Activated B cell treated with CpG ODN at 0.5 μM for 24 hours (primary cell): ENCODE measurements around the gene BMP6. TPM values are rescaled to one million over a fixed set of nuclear protein-coding genes. Genes with fewer than 3 reads are reported as not detected.

ENCODE experiments used
- ATAC-seq: fragments of 200-7000 bp; cut with Tn5 transposase; one replicate; pipeline ENCODE4 v1.10.0; 2021; ENCODE audit warnings: low read depth, mild to moderate bottlenecking, moderate library complexity
- CTCF ChIA-PET: fragments of 350-600 bp; sonication (Branson Sonifier 250); formaldehyde crosslinking; loops from one replicate; lab custom pipeline; 2021; ENCODE audit warnings: antibody characterized with exemption; lab: Charles Lee
- POLR2A ChIA-PET: fragments of 350-600 bp; sonication (Branson Sonifier 250); formaldehyde crosslinking; loops from one replicate; lab custom pipeline; 2021; ENCODE audit warnings: antibody characterized with exemption; lab: Charles Lee
- DNase-seq: peaks from one replicate; pipeline ENCODE4 v3.0.0; 2022
- H3K27ac Mint-ChIP-seq: one replicate; pipeline ENCODE4 v1.8.0; 2020; ENCODE audit warnings: mixed read lengths
- H3K27me3 Mint-ChIP-seq: one replicate; pipeline ENCODE4 v1.8.0; 2021; ENCODE audit warnings: mixed read lengths
- H3K36me3 Mint-ChIP-seq: one replicate; pipeline ENCODE4 v1.8.0; 2021; ENCODE audit warnings: low read depth, mixed read lengths
- H3K4me1 Mint-ChIP-seq: one replicate; pipeline ENCODE4 v1.8.0; 2021; ENCODE audit warnings: mixed read lengths
- H3K4me3 Mint-ChIP-seq: one replicate; pipeline ENCODE4 v1.8.0; 2020; ENCODE audit warnings: mild to moderate bottlenecking, mixed read lengths
- H3K9me3 Mint-ChIP-seq: one replicate; pipeline ENCODE4 v1.8.0; 2020; ENCODE audit warnings: mixed read lengths
- CTCF ChIP-seq: fragments of 200-600 bp; IDR thresholded peaks from one replicate; pipeline ENCODE4 v1.8.0; 2022; ENCODE audit warnings: antibody characterized with exemption, mild to moderate bottlenecking
- intact Hi-C: fragments of 100-400 bp; cut with micrococcal nuclease; formaldehyde crosslinking; loops from one replicate; pipeline ENCODE4 v1.15.1; 2024
- total RNA-seq: library from RNA; stranded (reverse); gene quantifications from 2 replicates; pipeline ENCODE4 v1.2.3, GENCODE V29; 2022

BMP6 gene
- total RNA-seq, 1 donor from 2014 or later, result 0.75 TPM

GRCh38 chr6:7818257-7819214 is 92.6 kb downstream of the BMP6 start:
- POLR2A ChIA-PET, result no interaction called here
- Mint-ChIP-seq H3K4me3 (no peak overlapping the region), H3K27me3 (peaks cover 14% of the 10 kb centered on the region), H3K4me1 (no peaks in the 10 kb centered on the region), H3K9me3 (no peaks in the 10 kb centered on the region), H3K36me3 (no peaks in the 10 kb centered on the region), H3K27ac (no peak overlapping the region)
- CTCF ChIA-PET, result no interaction called here
- DNase-seq, result no peak
- ATAC-seq, result no peak
- TF ChIP-seq CTCF, result no peak
- intact Hi-C loops, result no loop called here

GRCh38 chr6:7819431-7820015 is 93.6 kb downstream of the BMP6 start:
- Mint-ChIP-seq H3K27me3 (peaks cover 14% of the 10 kb centered on the region), H3K36me3 (no peaks in the 10 kb centered on the region), H3K9me3 (no peaks in the 10 kb centered on the region), H3K27ac (no peak overlapping the region), H3K4me3 (no peak overlapping the region), H3K4me1 (no peaks in the 10 kb centered on the region)
- POLR2A ChIA-PET, result no interaction called here
- DNase-seq (no peak), ATAC-seq (no peak)
- TF ChIP-seq CTCF, result no peak
- intact Hi-C loops, result no loop called here
- CTCF ChIA-PET, result no interaction called here

GRCh38 chr6:7820288-7820835 is 94.5 kb downstream of the BMP6 start:
- ATAC-seq (no peak), DNase-seq (no peak)
- POLR2A ChIA-PET, result no interaction called here
- no peaks in the 10 kb centered on the region for H3K36me3 Mint-ChIP-seq
- intact Hi-C loops, result no loop called here
- TF ChIP-seq CTCF, result no peak
- CTCF ChIA-PET, result no interaction called here
- no peak overlapping the region for H3K27ac Mint-ChIP-seq
- no peak overlapping the region for H3K4me3 Mint-ChIP-seq
- H3K9me3 Mint-ChIP-seq, result no peaks in the 10 kb centered on the region
- no peaks in the 10 kb centered on the region for H3K4me1 Mint-ChIP-seq
- peaks cover 16% of the 10 kb centered on the region for H3K27me3 Mint-ChIP-seq

- CTCF ChIA-PET, result no interaction called here
- peaks cover 16% of the 10 kb centered on the region for H3K27me3 Mint-ChIP-seq
- ATAC-seq (no peak), DNase-seq (no peak)
- H3K4me1 Mint-ChIP-seq, result no peaks in the 10 kb centered on the region
- intact Hi-C loops, result no loop called here
- H3K4me3 Mint-ChIP-seq, result no peak overlapping the region
- TF ChIP-seq CTCF, result no peak
- H3K9me3 Mint-ChIP-seq, result no peaks in the 10 kb centered on the region
- H3K27ac Mint-ChIP-seq, result no peak overlapping the region
- no peaks in the 10 kb centered on the region for H3K36me3 Mint-ChIP-seq
- POLR2A ChIA-PET, result no interaction called here
These were observed 95.5 kb downstream of the BMP6 start for GRCh38 chr6:7821426-7821825.

GRCh38 chr6:7823552-7823951 is 97.7 kb downstream of the BMP6 start:
- POLR2A ChIA-PET, result no interaction called here
- no peak for ATAC-seq
- no peak for TF ChIP-seq CTCF

More at GRCh38 chr6:7823552-7823951, 97.7 kb downstream of the BMP6 start:
- no peaks in the 10 kb centered on the region for H3K9me3 Mint-ChIP-seq
- intact Hi-C loops, result no loop called here
- H3K27me3 Mint-ChIP-seq, result peaks cover 15% of the 10 kb centered on the region
- H3K27ac Mint-ChIP-seq, result no peak overlapping the region
- CTCF ChIA-PET, result no interaction called here
- H3K4me1 Mint-ChIP-seq, result no peaks in the 10 kb centered on the region
- DNase-seq, result no peak
- H3K4me3 Mint-ChIP-seq, result no peak overlapping the region
- no peaks in the 10 kb centered on the region for H3K36me3 Mint-ChIP-seq
